HEK293 (cell line): ENCODE measurements around the gene JAKMIP1.

ENCODE experiments used
- CTCF ChIA-PET: fragments of 350-600 bp; formaldehyde crosslinking; extraction: SDS; loops from one replicate; lab custom pipeline; 2021; ENCODE audit warnings: antibody characterized with exemption; lab: Yijun Ruan, JAX
- POLR2A ChIA-PET: fragments of 300-600 bp; formaldehyde crosslinking; extraction: SDS; loops from one replicate; lab custom pipeline; 2020; ENCODE audit warnings: antibody characterized with exemption, inconsistent platforms; lab: Yijun Ruan, JAX
- H3K27ac ChIP-seq: fragments of 200-500 bp; sonication (Bioruptor generic); 2 replicates; pipeline ENCODE4 v1.5.1; 2014; ENCODE audit warnings: low read depth, low read length, control low read depth, inconsistent platforms; ENCODE audit errors: extremely low read depth
- H3K36me3 ChIP-seq, 2 experiments: fragments of 200-500 bp in 1 of 2; sonication (Bioruptor generic) in 1 of 2; 1 replicate in 1 of 2; 2 replicates in 1 of 2; pipeline ENCODE4 v1.5.1; 2014 to 2017; ENCODE audit warnings: inconsistent platforms in 2 of 2, low read length in 2 of 2; ENCODE audit not compliant: control insufficient read depth in 2 of 2, insufficient read depth in 1 of 2
- H3K4me1 ChIP-seq: fragments of 200-500 bp; sonication (Bioruptor generic); 2 replicates; pipeline ENCODE4 v1.5.1; 2014; ENCODE audit warnings: mild to moderate bottlenecking, low read length, inconsistent platforms; ENCODE audit not compliant: control insufficient read depth, insufficient read depth
- H3K4me3 ChIP-seq: 2 replicates; pipeline ENCODE4 v1.5.1; 2011; ENCODE audit warnings: low read depth, mild to moderate bottlenecking, control low read depth, low read length, moderate library complexity
- H3K9me3 ChIP-seq: fragments of 200-500 bp; sonication (Bioruptor generic); 2 replicates; pipeline ENCODE4 v1.5.1; 2014; ENCODE audit warnings: low read depth, low read length, inconsistent platforms; ENCODE audit not compliant: control insufficient read depth, insufficient read depth
- EGR2 ChIP-seq: fragments of 450-650 bp; formaldehyde crosslinking; IDR thresholded peaks from 2 replicates; pipeline ENCODE4 v1.5.1; 2016; ENCODE audit warnings: low read depth, missing biosample characterization, missing genetic modification characterization
- KLF8 ChIP-seq: fragments of 450-650 bp; formaldehyde crosslinking; IDR thresholded peaks from 2 replicates; pipeline ENCODE4 v1.5.1; 2016; ENCODE audit warnings: missing biosample characterization, missing genetic modification characterization
- MZF1 ChIP-seq: fragments of 450-650 bp; formaldehyde crosslinking; IDR thresholded peaks from 2 replicates; pipeline ENCODE4 v1.5.1; 2017; ENCODE audit warnings: missing biosample characterization, missing genetic modification characterization, borderline replicate concordance
- SETDB1 ChIP-seq: IDR thresholded peaks from one replicate; pipeline ENCODE4 v1.6.1; 2017; ENCODE audit warnings: mild to moderate bottlenecking, low read length, moderate library complexity, mixed read lengths; ENCODE audit not compliant: insufficient read length
- ZFP3 ChIP-seq: fragments of 450-650 bp; formaldehyde crosslinking; IDR thresholded peaks from 2 replicates; pipeline ENCODE4 v1.5.1; 2016; ENCODE audit warnings: low read depth, missing biosample characterization, missing genetic modification characterization
- ZNF133 ChIP-seq: fragments of 450-650 bp; formaldehyde crosslinking; IDR thresholded peaks from 2 replicates; pipeline ENCODE4 v1.5.1; 2016; ENCODE audit warnings: missing biosample characterization, missing genetic modification characterization
- ZNF138 ChIP-seq: fragments of 450-650 bp; formaldehyde crosslinking; IDR thresholded peaks from 2 replicates; pipeline ENCODE4 v1.5.1; 2016; ENCODE audit warnings: missing biosample characterization, missing genetic modification characterization, borderline replicate concordance
- ZNF169 ChIP-seq: fragments of 450-650 bp; formaldehyde crosslinking; IDR thresholded peaks from 2 replicates; pipeline ENCODE4 v1.5.1; 2016; ENCODE audit warnings: missing biosample characterization, missing genetic modification characterization
- ZNF184 ChIP-seq: fragments of 450-650 bp; IDR thresholded peaks from 2 replicates; pipeline ENCODE4 v1.5.1; 2018; ENCODE audit warnings: missing biosample characterization, mild to moderate bottlenecking, missing genetic modification characterization
- ZNF223 ChIP-seq: fragments of 450-650 bp; formaldehyde crosslinking; IDR thresholded peaks from 2 replicates; pipeline ENCODE4 v1.5.1; 2016; ENCODE audit warnings: missing biosample characterization, missing genetic modification characterization
- ZNF324 ChIP-seq: fragments of 450-650 bp; formaldehyde crosslinking; IDR thresholded peaks from 2 replicates; pipeline ENCODE4 v1.5.1; 2016; ENCODE audit warnings: missing biosample characterization, missing genetic modification characterization
- ZNF341 ChIP-seq: fragments of 450-650 bp; formaldehyde crosslinking; IDR thresholded peaks from 2 replicates; pipeline ENCODE4; 2016; ENCODE audit warnings: low read depth, missing biosample characterization, missing genetic modification characterization
- ZNF404 ChIP-seq: fragments of 450-650 bp; formaldehyde crosslinking; IDR thresholded peaks from 2 replicates; pipeline ENCODE4 v1.5.1; 2017; ENCODE audit warnings: missing biosample characterization, missing genetic modification characterization
- ZNF423 ChIP-seq: fragments of 450-650 bp; formaldehyde crosslinking; IDR thresholded peaks from 2 replicates; pipeline ENCODE4 v1.5.1; 2016; ENCODE audit warnings: missing biosample characterization, missing genetic modification characterization
- ZNF549 ChIP-seq: fragments of 450-650 bp; IDR thresholded peaks from 2 replicates; pipeline ENCODE4 v1.5.1; 2018; ENCODE audit warnings: missing biosample characterization, missing genetic modification characterization, mild to moderate bottlenecking, inconsistent platforms, moderate library complexity
- ZNF558 ChIP-seq: fragments of 450-650 bp; formaldehyde crosslinking; IDR thresholded peaks from 2 replicates; pipeline ENCODE4 v1.5.1; 2016; ENCODE audit warnings: missing biosample characterization, missing genetic modification characterization
- ZNF561 ChIP-seq: fragments of 450-650 bp; IDR thresholded peaks from 2 replicates; pipeline ENCODE4 v1.5.1; 2018; ENCODE audit warnings: missing biosample characterization, missing genetic modification characterization, borderline replicate concordance
- ZNF621 ChIP-seq: fragments of 450-650 bp; formaldehyde crosslinking; IDR thresholded peaks from 2 replicates; pipeline ENCODE4 v1.5.1; 2017; ENCODE audit warnings: missing biosample characterization, missing genetic modification characterization
- ZNF623 ChIP-seq: fragments of 450-650 bp; formaldehyde crosslinking; IDR thresholded peaks from 2 replicates; pipeline ENCODE4 v1.5.1; 2016; ENCODE audit warnings: missing biosample characterization, missing genetic modification characterization
- ZNF747 ChIP-seq: fragments of 450-650 bp; formaldehyde crosslinking; IDR thresholded peaks from 2 replicates; pipeline ENCODE4 v1.5.1; 2016; ENCODE audit warnings: missing biosample characterization, missing genetic modification characterization
- ZNF777 ChIP-seq: fragments of 450-650 bp; formaldehyde crosslinking; IDR thresholded peaks from 2 replicates; pipeline ENCODE4 v1.5.1; 2017; ENCODE audit warnings: missing biosample characterization, missing genetic modification characterization, borderline replicate concordance
- ZNF785 ChIP-seq: fragments of 450-650 bp; formaldehyde crosslinking; IDR thresholded peaks from 2 replicates; pipeline ENCODE4 v1.5.1; 2016; ENCODE audit warnings: missing biosample characterization, missing genetic modification characterization
- ZNF843 ChIP-seq: fragments of 450-650 bp; formaldehyde crosslinking; IDR thresholded peaks from 2 replicates; pipeline ENCODE4 v1.5.1; 2016; ENCODE audit warnings: missing biosample characterization, missing genetic modification characterization
- ZSCAN30 ChIP-seq: fragments of 450-650 bp; IDR thresholded peaks from 2 replicates; pipeline ENCODE4 v1.5.1; 2018; ENCODE audit warnings: missing biosample characterization, mild to moderate bottlenecking, missing genetic modification characterization, moderate library complexity
- ZXDB ChIP-seq: fragments of 450-650 bp; formaldehyde crosslinking; IDR thresholded peaks from 2 replicates; pipeline ENCODE4 v1.5.1; 2016; ENCODE audit warnings: missing biosample characterization, missing genetic modification characterization
- TF ChIP-seq, protein P1 (sequence below): fragments of 450-650 bp; formaldehyde crosslinking; IDR thresholded peaks from 2 replicates; pipeline ENCODE4 v1.5.1; 2016; ENCODE audit warnings: missing biosample characterization, missing genetic modification characterization
- TF ChIP-seq, protein P2 (sequence below): fragments of 450-650 bp; formaldehyde crosslinking; IDR thresholded peaks from 2 replicates; pipeline ENCODE4 v1.5.1; 2016; ENCODE audit warnings: missing biosample characterization, missing genetic modification characterization
- TF ChIP-seq, protein P3 (sequence below): fragments of 450-650 bp; formaldehyde crosslinking; IDR thresholded peaks from 2 replicates; pipeline ENCODE4 v1.5.1; 2016; ENCODE audit warnings: missing biosample characterization, missing genetic modification characterization
- TF ChIP-seq, protein P4 (sequence below): fragments of 450-650 bp; formaldehyde crosslinking; IDR thresholded peaks from 2 replicates; pipeline ENCODE4 v1.5.1; 2017; ENCODE audit warnings: missing biosample characterization, mild to moderate bottlenecking, missing genetic modification characterization, moderate library complexity

Gene JAKMIP1

DNA sequence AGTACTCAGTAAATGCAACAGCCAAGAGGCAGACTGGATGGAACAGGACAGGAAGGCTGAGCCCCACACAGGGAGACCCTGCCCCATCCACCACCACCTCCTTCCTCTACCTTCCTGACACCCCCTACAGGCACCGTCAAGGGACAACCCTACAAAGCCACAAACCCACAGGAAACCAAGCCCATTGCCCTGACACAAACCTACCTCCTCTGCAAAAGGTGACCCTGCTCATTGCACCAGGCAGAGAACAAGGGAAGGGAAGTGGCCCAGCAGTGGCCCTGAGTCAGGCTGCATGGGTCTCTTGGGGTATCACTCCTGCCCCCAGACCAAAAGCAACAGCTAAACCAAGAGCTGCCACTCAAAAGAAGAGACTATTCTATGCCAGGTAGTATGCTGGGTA is 21.0 kb downstream of the JAKMIP1 start:
- CTCF ChIA-PET = interaction anchor here (0.8 kb wide), 1 partner anchor 22 kb away, joined by 5 read pairs; no protein-coding TSS in a partner anchor
- H3K4me3 ChIP-seq = no peak overlapping the region
- TF ChIP-seq ZNF777 (tag by site-specific recombination) = no peak
- TF ChIP-seq ZNF133 (tag by site-specific recombination) = no peak
- TF ChIP-seq ZNF423 (tag by site-specific recombination) = no peak
- TF ChIP-seq ZNF169 (tag by site-specific recombination) = no peak
- TF ChIP-seq ZXDB (tag by site-specific recombination) = no peak
- no peak for TF ChIP-seq ZNF623 (tag by site-specific recombination)
- TF ChIP-seq, protein P1, sequence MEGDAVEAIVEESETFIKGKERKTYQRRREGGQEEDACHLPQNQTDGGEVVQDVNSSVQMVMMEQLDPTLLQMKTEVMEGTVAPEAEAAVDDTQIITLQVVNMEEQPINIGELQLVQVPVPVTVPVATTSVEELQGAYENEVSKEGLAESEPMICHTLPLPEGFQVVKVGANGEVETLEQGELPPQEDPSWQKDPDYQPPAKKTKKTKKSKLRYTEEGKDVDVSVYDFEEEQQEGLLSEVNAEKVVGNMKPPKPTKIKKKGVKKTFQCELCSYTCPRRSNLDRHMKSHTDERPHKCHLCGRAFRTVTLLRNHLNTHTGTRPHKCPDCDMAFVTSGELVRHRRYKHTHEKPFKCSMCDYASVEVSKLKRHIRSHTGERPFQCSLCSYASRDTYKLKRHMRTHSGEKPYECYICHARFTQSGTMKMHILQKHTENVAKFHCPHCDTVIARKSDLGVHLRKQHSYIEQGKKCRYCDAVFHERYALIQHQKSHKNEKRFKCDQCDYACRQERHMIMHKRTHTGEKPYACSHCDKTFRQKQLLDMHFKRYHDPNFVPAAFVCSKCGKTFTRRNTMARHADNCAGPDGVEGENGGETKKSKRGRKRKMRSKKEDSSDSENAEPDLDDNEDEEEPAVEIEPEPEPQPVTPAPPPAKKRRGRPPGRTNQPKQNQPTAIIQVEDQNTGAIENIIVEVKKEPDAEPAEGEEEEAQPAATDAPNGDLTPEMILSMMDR (tag by site-specific recombination) = no peak
- TF ChIP-seq ZSCAN30 (tag by site-specific recombination) = no peak
- TF ChIP-seq ZFP3 = no peak
- no peak for TF ChIP-seq ZNF324 (tag by site-specific recombination)
- TF ChIP-seq KLF8 (tag by site-specific recombination) = no peak
- TF ChIP-seq ZNF341 (tag by site-specific recombination) = no peak
- TF ChIP-seq ZNF785 (tag by site-specific recombination) = no peak
- TF ChIP-seq SETDB1 = no peak
- no peak for TF ChIP-seq ZNF138 (tag by site-specific recombination)
- TF ChIP-seq, all 188 proteins: peak for 0
- Histone ChIP-seq H3K4me1 (no peaks in the 10 kb centered on the region), H3K27ac (no peak overlapping the region), H3K36me3 (no peaks in the 10 kb centered on the region), H3K9me3 (no peaks in the 10 kb centered on the region)
- POLR2A ChIA-PET = no interaction called here

DNA sequence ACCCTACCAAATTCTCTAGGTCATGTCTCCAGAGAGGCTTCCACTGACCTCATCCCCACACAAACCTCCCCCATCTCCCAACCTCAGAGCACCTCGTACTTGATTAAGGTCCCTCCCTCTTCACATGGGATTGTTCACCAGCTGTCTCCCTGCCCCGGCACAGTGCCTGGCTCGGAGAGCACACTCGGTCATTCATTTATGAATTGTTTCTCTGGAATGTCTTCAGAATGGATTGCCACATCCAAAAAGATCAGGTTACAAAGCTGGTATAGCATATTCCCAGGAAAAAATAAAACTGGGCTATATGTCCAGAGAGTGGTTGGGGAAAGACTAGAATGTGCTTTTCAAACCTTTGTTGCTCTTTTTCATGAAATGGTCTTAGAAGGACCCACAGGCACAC is 21.6 kb downstream of the JAKMIP1 start:
- TF ChIP-seq ZNF843 (tag by site-specific recombination) (no peak), ZNF223 (tag by site-specific recombination) (no peak), ZNF558 (no peak), MZF1 (tag by site-specific recombination) (no peak), ZNF404 (tag by site-specific recombination) (no peak), ZNF747 (tag by site-specific recombination) (no peak), ZNF549 (tag by site-specific recombination) (no peak), ZNF138 (tag by site-specific recombination) (no peak), ZNF621 (tag by site-specific recombination) (no peak), ZNF184 (tag by site-specific recombination) (no peak), ZNF561 (tag by site-specific recombination) (no peak), EGR2 (tag by site-specific recombination) (no peak)
- TF ChIP-seq, protein P2, sequence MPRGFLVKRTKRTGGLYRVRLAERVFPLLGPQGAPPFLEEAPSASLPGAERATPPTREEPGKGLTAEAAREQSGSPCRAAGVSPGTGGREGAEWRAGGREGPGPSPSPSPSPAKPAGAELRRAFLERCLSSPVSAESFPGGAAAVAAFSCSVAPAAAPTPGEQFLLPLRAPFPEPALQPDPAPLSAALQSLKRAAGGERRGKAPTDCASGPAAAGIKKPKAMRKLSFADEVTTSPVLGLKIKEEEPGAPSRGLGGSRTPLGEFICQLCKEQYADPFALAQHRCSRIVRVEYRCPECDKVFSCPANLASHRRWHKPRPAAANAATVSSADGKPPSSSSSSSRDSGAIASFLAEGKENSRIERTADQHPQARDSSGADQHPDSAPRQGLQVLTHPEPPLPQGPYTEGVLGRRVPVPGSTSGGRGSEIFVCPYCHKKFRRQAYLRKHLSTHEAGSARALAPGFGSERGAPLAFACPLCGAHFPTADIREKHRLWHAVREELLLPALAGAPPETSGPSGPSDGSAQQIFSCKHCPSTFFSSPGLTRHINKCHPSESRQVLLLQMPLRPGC (tag by site-specific recombination) = no peak
- TF ChIP-seq, protein P3, sequence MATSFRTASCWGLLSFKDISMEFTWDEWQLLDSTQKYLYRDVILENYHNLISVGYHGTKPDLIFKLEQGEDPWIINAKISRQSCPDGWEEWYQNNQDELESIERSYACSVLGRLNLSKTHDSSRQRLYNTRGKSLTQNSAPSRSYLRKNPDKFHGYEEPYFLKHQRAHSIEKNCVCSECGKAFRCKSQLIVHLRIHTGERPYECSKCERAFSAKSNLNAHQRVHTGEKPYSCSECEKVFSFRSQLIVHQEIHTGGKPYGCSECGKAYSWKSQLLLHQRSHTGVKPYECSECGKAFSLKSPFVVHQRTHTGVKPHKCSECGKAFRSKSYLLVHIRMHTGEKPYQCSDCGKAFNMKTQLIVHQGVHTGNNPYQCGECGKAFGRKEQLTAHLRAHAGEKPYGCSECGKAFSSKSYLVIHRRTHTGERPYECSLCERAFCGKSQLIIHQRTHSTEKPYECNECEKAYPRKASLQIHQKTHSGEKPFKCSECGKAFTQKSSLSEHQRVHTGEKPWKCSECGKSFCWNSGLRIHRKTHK (tag by site-specific recombination) = no peak
- TF ChIP-seq, protein P4, sequence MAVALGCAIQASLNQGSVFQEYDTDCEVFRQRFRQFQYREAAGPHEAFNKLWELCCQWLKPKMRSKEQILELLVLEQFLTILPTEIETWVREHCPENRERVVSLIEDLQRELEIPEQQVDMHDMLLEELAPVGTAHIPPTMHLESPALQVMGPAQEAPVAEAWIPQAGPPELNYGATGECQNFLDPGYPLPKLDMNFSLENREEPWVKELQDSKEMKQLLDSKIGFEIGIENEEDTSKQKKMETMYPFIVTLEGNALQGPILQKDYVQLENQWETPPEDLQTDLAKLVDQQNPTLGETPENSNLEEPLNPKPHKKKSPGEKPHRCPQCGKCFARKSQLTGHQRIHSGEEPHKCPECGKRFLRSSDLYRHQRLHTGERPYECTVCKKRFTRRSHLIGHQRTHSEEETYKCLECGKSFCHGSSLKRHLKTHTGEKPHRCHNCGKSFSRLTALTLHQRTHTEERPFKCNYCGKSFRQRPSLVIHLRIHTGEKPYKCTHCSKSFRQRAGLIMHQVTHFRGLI (tag by site-specific recombination) = no peak
- TF ChIP-seq, all 188 proteins: peak for 0
- Histone ChIP-seq H3K36me3 (no peaks in the 10 kb centered on the region), H3K4me1 (no peaks in the 10 kb centered on the region), H3K9me3 (no peaks in the 10 kb centered on the region), H3K4me3 (no peak overlapping the region), H3K27ac (no peak overlapping the region)
- ChIA-PET POLR2A (no interaction called here), CTCF (no interaction called here)
